HCT116 (cell line): ENCODE measurements around the gene SRSF3. TPM values are rescaled to one million over a fixed set of nuclear protein-coding genes. Genes with fewer than 3 reads are reported as not detected.
A peak's percentile ranks its signal among the peaks of the same experiment; 100 is the strongest.

Source experiments
- ATAC-seq: fragments of 200-7000 bp; cut with Tn5 transposase; 2 replicates; pipeline ENCODE4 v1.9.1; 2020; ENCODE audit warnings: mild to moderate bottlenecking, moderate library complexity
- BruUV-seq: library from RNA; stranded (reverse); fragments of 400-500 nt; replicated peaks from 2 replicates; lab custom pipeline; 2021; lab: Mats Ljungman, UMichigan
- CTCF ChIA-PET: fragments of 300-600 bp; sonication (Branson Sonifier 250); formaldehyde crosslinking; loops from one replicate; lab custom pipeline; 2021; ENCODE audit warnings: antibody characterized with exemption; lab: Charles Lee
- POLR2A ChIA-PET: fragments of 300-600, 350-600 bp; sonication (Branson Sonifier 250); formaldehyde crosslinking; loops from one replicate; lab custom pipeline; 2021; ENCODE audit warnings: antibody characterized with exemption; lab: Charles Lee
- RAD21 ChIA-PET, 2 experiments: fragments of 300-600 bp; sonication (Branson Sonifier 250); formaldehyde crosslinking; loops; one replicate each; lab custom pipeline; 2023; ENCODE audit warnings: low total read pairs in 2 of 2; ENCODE audit not compliant: uncharacterized antibody in 2 of 2, unreplicated experiment in 2 of 2, low non-redundant PET in 1 of 2; lab: Charles Lee
- DNase-seq: peaks from one replicate; pipeline ENCODE4 v3.0.0-alpha.2; 2010; ENCODE audit warnings: low read depth, low spot score
- H2AFZ ChIP-seq: fragments of 200-600 bp; shearing (Covaris generic), sonication (generic); 2 replicates; pipeline ENCODE4 v1.6.1; 2017; ENCODE audit warnings: low read depth, mixed run types, mixed read lengths, antibody characterized with exemption, low read length; ENCODE audit not compliant: poor library complexity, severe bottlenecking
- H3K27ac ChIP-seq: 2 replicates; pipeline ENCODE4 v1.5.1; 2012; ENCODE audit warnings: low read depth, low read length
- H3K27me3 ChIP-seq: fragments of 200-600 bp; sonication (generic); 2 replicates; pipeline ENCODE4 v1.6.1; 2016; ENCODE audit warnings: mixed run types, low read length, mixed read lengths; ENCODE audit not compliant: insufficient read depth
- H3K36me3 ChIP-seq, 2 experiments: fragments of 200-500 bp in 1 of 2; fragments of 200-600 bp in 1 of 2; sonication (Bioruptor generic) in 1 of 2; sonication (generic) in 1 of 2; 2 replicates each; pipeline versions ENCODE4 v1.5.1 to v1.6.1; 2014 to 2016; ENCODE audit warnings: low read length in 2 of 2, inconsistent platforms in 1 of 2, mixed read lengths in 1 of 2, mixed run types in 1 of 2; ENCODE audit not compliant: insufficient read depth in 2 of 2, control insufficient read depth in 1 of 2
- H3K4me1 ChIP-seq, 2 experiments: fragments of 200-600 bp in 1 of 2; sonication (generic) in 1 of 2; 2 replicates each; pipeline versions ENCODE4 v1.5.1 to v1.6.1; 2012 to 2017; ENCODE audit warnings: low read length in 2 of 2, inconsistent platforms in 1 of 2, mild to moderate bottlenecking in 1 of 2, mixed read lengths in 1 of 2, mixed run types in 1 of 2, moderate library complexity in 1 of 2; ENCODE audit not compliant: insufficient read depth in 2 of 2, control insufficient read depth in 1 of 2
- H3K4me2 ChIP-seq: fragments of 200-600 bp; sonication (generic); 2 replicates; pipeline ENCODE4 v1.6.1; 2017; ENCODE audit warnings: mixed run types, low read length, mixed read lengths
- H3K4me3 ChIP-seq, 2 experiments: fragments of 200-600 bp in 1 of 2; sonication (generic) in 1 of 2; replicated peaks in 1 of 2; 2 replicates each; pipeline ENCODE4 v1.5.1; 2011 to 2016; ENCODE audit warnings: low read length in 2 of 2, control low read depth in 1 of 2, low read depth in 1 of 2, mild to moderate bottlenecking in 1 of 2, mixed read lengths in 1 of 2, mixed run types in 1 of 2
- H3K79me2 ChIP-seq: fragments of 200-600 bp; sonication (generic); 2 replicates; pipeline ENCODE4 v1.6.1; 2017; ENCODE audit warnings: mild to moderate bottlenecking, mixed run types, low read length, moderate library complexity, mixed read lengths; ENCODE audit not compliant: insufficient read depth
- H3K9ac ChIP-seq: fragments of 200-600 bp; sonication (generic); 2 replicates; pipeline ENCODE4 v1.6.1; 2016; ENCODE audit warnings: low read length, mixed read lengths
- H3K9me2 ChIP-seq: fragments of 200-600 bp; sonication (generic), shearing (Covaris generic); 2 replicates; pipeline ENCODE4 v1.6.1; 2017; ENCODE audit warnings: mixed run types, mild to moderate bottlenecking, moderate library complexity; ENCODE audit not compliant: insufficient read depth
- H3K9me3 ChIP-seq, 2 experiments: fragments of 200-500 bp in 1 of 2; fragments of 200-600 bp in 1 of 2; sonication (Bioruptor generic) in 1 of 2; sonication (generic) in 1 of 2; 2 replicates each; pipeline ENCODE4 v1.6.1; 2014 to 2017; ENCODE audit warnings: low read length in 2 of 2, mixed read lengths in 2 of 2, inconsistent platforms in 1 of 2, low read depth in 1 of 2, mild to moderate bottlenecking in 1 of 2, mixed run types in 1 of 2, moderate library complexity in 1 of 2; ENCODE audit not compliant: control insufficient read depth in 1 of 2, insufficient read depth in 1 of 2
- H4K20me1 ChIP-seq: fragments of 200-600 bp; sonication (generic), shearing (Covaris generic); 2 replicates; pipeline ENCODE4 v1.6.1; 2017; ENCODE audit warnings: mixed run types, mild to moderate bottlenecking, moderate library complexity; ENCODE audit not compliant: insufficient read depth
- CBX3 ChIP-seq: IDR thresholded peaks from 2 replicates; pipeline ENCODE4 v1.6.1; 2012; ENCODE audit warnings: low read depth
- CEBPB ChIP-seq: IDR thresholded peaks from 2 replicates; pipeline ENCODE4 v1.6.1; 2012; ENCODE audit warnings: low read depth
- EGR1 ChIP-seq: IDR thresholded peaks from 2 replicates; pipeline ENCODE4 v1.6.1; 2012; ENCODE audit warnings: low read depth
- FOSL1 ChIP-seq: IDR thresholded peaks from 2 replicates; pipeline ENCODE4 v1.6.1; 2012; ENCODE audit warnings: low read depth
- POLR2A ChIP-seq: IDR thresholded peaks from 2 replicates; pipeline ENCODE4 v1.7.0; 2011; ENCODE audit warnings: borderline replicate concordance; ENCODE audit not compliant: insufficient read depth, insufficient read length; ENCODE audit errors: extremely low read depth
- SRF ChIP-seq: IDR thresholded peaks from 2 replicates; pipeline ENCODE4 v1.6.1; 2012; ENCODE audit warnings: low read depth
- TCF7L2 ChIP-seq: IDR thresholded peaks from 2 replicates; pipeline ENCODE4 v1.7.0; 2011; ENCODE audit warnings: borderline replicate concordance, inconsistent platforms; ENCODE audit not compliant: insufficient read depth, insufficient read length; ENCODE audit errors: extremely low read depth
- YY1 ChIP-seq: IDR thresholded peaks from 2 replicates; pipeline ENCODE4 v1.6.1; 2011; ENCODE audit warnings: low read length, low read depth, moderate library complexity, mild to moderate bottlenecking; ENCODE audit not compliant: insufficient replicate concordance; ENCODE audit errors: extremely low read depth
- ZNF274 ChIP-seq: fragments of 200-500 bp; sonication (Bioruptor generic); IDR thresholded peaks from 2 replicates; pipeline ENCODE4 v1.6.1; 2014; ENCODE audit warnings: mild to moderate bottlenecking, low read depth, low read length, inconsistent platforms
- intact Hi-C: fragments of 100-400 bp; cut with micrococcal nuclease; formaldehyde crosslinking; loops from 2 replicates; pipeline ENCODE4 v1.10.0; 2022
- total RNA-seq: library from RNA; stranded (reverse); gene quantifications from one replicate; pipeline ENCODE4 v1.2.1, GENCODE V29; 2021; ENCODE audit not compliant: unreplicated experiment
- TF ChIP-seq, protein P1 (sequence below), 3 experiments: fragments of 200-600 bp in 1 of 3; sonication (generic) in 1 of 3; IDR thresholded peaks in 2 of 3; conservative IDR thresholded peaks in 1 of 3; 2 replicates each; pipeline ENCODE4 v1.5.1; 2012 to 2017; ENCODE audit warnings: low read depth in 2 of 3, low read length in 2 of 3, antibody characterized with exemption in 1 of 3, borderline replicate concordance in 1 of 3, control low read depth in 1 of 3, mild to moderate bottlenecking in 1 of 3, mixed read lengths in 1 of 3, mixed run types in 1 of 3, moderate library complexity in 1 of 3; ENCODE audit not compliant: insufficient read depth in 1 of 3
- TF ChIP-seq, protein P2 (sequence below): IDR thresholded peaks from 2 replicates; pipeline ENCODE4 v1.6.1; 2012; ENCODE audit warnings: low read depth
- TF ChIP-seq, protein P3 (sequence below): IDR thresholded peaks from 2 replicates; pipeline ENCODE4 v1.6.1; 2012

SRSF3 gene
- total RNA-seq, 1 experiment from 2014 or later: 362 TPM

DNA sequence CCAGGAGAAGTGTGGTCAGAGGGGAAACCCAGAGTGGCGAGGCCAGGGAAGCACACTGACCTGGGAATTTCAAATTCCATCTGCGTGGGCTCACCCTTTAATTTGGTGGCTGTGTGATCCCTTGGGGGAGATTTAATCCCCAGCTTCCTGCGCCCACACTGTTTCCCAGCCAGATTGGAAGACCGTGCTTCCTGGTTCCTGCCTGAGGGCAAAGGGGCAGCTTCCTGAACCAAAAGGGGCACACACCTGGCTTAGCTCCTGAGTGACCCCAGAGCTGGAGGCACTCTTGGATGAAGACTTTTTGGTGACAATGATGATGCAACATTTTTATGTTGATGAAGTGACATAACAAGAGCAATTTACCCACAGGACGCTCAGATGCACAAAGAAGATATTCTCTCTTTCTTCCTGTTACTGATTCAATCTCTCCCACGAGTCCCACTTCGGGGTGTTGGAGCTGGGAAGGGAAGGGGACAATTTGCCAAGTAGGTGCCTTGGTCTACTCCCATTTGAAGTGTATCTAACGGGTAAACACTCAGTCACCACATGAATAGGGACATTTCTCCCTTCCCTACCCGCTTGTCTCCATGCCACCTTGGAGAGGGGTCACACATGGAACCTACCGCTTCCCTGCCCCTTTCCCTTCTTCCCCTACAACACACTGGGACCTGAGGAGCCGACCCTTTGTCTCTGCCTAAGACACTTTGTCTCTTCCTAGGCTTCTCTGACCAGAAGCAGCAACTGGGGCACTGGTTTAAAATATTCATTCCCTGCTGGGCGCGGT is 55.7 kb downstream of the SRSF3 start:
- no peaks in the 10 kb centered on the region for H3K9me2 ChIP-seq
- BruUV-seq: no TSS peak
- H3K4me3 ChIP-seq: no peak overlapping the region
- H3K9me3 ChIP-seq: no peaks in the 10 kb centered on the region
- H4K20me1 ChIP-seq: no peaks in the 10 kb centered on the region
- peak overlapping the region; percentile 10 for H3K4me2 ChIP-seq
- peak overlapping the region; percentile 6 for H2AFZ ChIP-seq
- DNase-seq (no peak), ATAC-seq (peak; percentile 39)
- TF ChIP-seq SRF (no peak), CEBPB (peak; percentile 37; the same call in 1 of the 2 replicates), YY1 (no peak)
- TF ChIP-seq, all 23 proteins: peak for 1
- CTCF ChIA-PET: interaction anchor here (0.6 kb wide), 1 partner anchor 9 kb away, joined by 4 read pairs; no protein-coding TSS in a partner anchor
- H3K36me3 ChIP-seq: no peaks in the 10 kb centered on the region
- POLR2A ChIA-PET: interaction anchor here (0.9 to 1.2 kb wide), 2 partner anchors 13 to 17 kb away, joined by 3 read pairs; no protein-coding TSS in a partner anchor
- no peaks in the 10 kb centered on the region for H3K79me2 ChIP-seq
- no peak overlapping the region; the same call in 1 of the 2 replicates for H3K27ac ChIP-seq
- no peak overlapping the region for H3K9ac ChIP-seq
- intact Hi-C loops: no loop called here
- RAD21 ChIA-PET: no interaction called here
- peaks cover 17 to 24% of the 10 kb centered on the region in 2 experiments; a peak in 3 of 4 replicates for H3K4me1 ChIP-seq
- H3K27me3 ChIP-seq: no peaks in the 10 kb centered on the region

GRCh38 chr6:36650848-36651478 is 56.8 kb downstream of the SRSF3 start:
- Histone ChIP-seq H3K27me3 (no peaks in the 10 kb centered on the region), H3K9me3 (no peaks in the 10 kb centered on the region), H3K4me1 (peaks cover 17 to 20% of the 10 kb centered on the region in 2 experiments; a peak in 3 of 4 replicates), H3K36me3 (no peaks in the 10 kb centered on the region), H3K4me3 (no peak overlapping the region), H2AFZ (no peak overlapping the region), H3K27ac (no peak overlapping the region), H4K20me1 (no peaks in the 10 kb centered on the region), H3K79me2 (no peaks in the 10 kb centered on the region), H3K9me2 (no peaks in the 10 kb centered on the region), H3K4me2 (no peak overlapping the region), H3K9ac (no peak overlapping the region)
- intact Hi-C loops: no loop called here
- ATAC-seq (peak; percentile 36; the same call in 1 of the 2 replicates), DNase-seq (no peak)
- CTCF ChIA-PET: no interaction called here
- BruUV-seq: no TSS peak
- POLR2A ChIA-PET: interaction anchor here (1.4 kb wide), 2 partner anchors 9 to 16 kb away, joined by 3 to 4 read pairs; no protein-coding TSS in a partner anchor
- RAD21 ChIA-PET: no interaction called here
- TF ChIP-seq TCF7L2: no peak
- no peak for TF ChIP-seq FOSL1
- TF ChIP-seq ZNF274: no peak
- TF ChIP-seq, protein P1, sequence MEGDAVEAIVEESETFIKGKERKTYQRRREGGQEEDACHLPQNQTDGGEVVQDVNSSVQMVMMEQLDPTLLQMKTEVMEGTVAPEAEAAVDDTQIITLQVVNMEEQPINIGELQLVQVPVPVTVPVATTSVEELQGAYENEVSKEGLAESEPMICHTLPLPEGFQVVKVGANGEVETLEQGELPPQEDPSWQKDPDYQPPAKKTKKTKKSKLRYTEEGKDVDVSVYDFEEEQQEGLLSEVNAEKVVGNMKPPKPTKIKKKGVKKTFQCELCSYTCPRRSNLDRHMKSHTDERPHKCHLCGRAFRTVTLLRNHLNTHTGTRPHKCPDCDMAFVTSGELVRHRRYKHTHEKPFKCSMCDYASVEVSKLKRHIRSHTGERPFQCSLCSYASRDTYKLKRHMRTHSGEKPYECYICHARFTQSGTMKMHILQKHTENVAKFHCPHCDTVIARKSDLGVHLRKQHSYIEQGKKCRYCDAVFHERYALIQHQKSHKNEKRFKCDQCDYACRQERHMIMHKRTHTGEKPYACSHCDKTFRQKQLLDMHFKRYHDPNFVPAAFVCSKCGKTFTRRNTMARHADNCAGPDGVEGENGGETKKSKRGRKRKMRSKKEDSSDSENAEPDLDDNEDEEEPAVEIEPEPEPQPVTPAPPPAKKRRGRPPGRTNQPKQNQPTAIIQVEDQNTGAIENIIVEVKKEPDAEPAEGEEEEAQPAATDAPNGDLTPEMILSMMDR (IDR thresholded peaks at IDR 0.05 in 2 of 3, conservative IDR thresholded peaks at IDR 0.05 in 1 of 3; ENCODE audit: borderline replicate concordance in 1 of 3, insufficient read depth in 1 of 3, low read depth in 2 of 3, low read length in 2 of 3): no peak
- no peak for TF ChIP-seq EGR1
- TF ChIP-seq, protein P2, sequence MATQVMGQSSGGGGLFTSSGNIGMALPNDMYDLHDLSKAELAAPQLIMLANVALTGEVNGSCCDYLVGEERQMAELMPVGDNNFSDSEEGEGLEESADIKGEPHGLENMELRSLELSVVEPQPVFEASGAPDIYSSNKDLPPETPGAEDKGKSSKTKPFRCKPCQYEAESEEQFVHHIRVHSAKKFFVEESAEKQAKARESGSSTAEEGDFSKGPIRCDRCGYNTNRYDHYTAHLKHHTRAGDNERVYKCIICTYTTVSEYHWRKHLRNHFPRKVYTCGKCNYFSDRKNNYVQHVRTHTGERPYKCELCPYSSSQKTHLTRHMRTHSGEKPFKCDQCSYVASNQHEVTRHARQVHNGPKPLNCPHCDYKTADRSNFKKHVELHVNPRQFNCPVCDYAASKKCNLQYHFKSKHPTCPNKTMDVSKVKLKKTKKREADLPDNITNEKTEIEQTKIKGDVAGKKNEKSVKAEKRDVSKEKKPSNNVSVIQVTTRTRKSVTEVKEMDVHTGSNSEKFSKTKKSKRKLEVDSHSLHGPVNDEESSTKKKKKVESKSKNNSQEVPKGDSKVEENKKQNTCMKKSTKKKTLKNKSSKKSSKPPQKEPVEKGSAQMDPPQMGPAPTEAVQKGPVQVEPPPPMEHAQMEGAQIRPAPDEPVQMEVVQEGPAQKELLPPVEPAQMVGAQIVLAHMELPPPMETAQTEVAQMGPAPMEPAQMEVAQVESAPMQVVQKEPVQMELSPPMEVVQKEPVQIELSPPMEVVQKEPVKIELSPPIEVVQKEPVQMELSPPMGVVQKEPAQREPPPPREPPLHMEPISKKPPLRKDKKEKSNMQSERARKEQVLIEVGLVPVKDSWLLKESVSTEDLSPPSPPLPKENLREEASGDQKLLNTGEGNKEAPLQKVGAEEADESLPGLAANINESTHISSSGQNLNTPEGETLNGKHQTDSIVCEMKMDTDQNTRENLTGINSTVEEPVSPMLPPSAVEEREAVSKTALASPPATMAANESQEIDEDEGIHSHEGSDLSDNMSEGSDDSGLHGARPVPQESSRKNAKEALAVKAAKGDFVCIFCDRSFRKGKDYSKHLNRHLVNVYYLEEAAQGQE: no peak
- TF ChIP-seq, protein P3, sequence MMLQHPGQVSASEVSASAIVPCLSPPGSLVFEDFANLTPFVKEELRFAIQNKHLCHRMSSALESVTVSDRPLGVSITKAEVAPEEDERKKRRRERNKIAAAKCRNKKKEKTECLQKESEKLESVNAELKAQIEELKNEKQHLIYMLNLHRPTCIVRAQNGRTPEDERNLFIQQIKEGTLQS: no peak
- no peak for TF ChIP-seq CBX3
- TF ChIP-seq POLR2A: no peak
